ENCODE data around the gene RNF167. TPM values are rescaled to one million over a fixed set of nuclear protein-coding genes. Genes with fewer than 3 reads are reported as not detected.

Gene RNF167
- total and polyA plus RNA-seq, 2 of the 13 experiments (the other 11 are each of a cell fraction or from before 2014, with no cell fraction given) = 44.1 to 45.4 TPM

DNA sequence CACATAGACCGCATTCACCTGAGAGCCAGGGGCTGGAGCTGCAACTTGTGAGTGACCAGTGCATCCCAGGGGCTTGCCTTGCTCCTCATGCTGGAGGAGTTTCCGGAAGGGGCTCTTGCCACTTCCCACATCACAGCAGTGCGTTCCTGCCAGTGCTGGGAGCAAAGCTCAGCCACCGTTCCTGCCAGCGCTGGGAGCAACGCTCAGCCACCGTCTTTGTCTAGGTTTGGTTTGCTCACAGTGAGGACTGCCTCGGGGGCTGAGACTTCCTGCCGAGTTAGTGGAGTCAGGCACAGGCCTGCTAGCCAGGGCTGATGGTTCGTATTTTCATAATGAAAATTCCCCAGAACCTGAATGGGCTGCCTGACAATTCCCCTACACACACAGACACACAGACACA, 31.8 kb upstream of the RNF167 start (continued):
- TF ChIP-seq, protein P1, sequence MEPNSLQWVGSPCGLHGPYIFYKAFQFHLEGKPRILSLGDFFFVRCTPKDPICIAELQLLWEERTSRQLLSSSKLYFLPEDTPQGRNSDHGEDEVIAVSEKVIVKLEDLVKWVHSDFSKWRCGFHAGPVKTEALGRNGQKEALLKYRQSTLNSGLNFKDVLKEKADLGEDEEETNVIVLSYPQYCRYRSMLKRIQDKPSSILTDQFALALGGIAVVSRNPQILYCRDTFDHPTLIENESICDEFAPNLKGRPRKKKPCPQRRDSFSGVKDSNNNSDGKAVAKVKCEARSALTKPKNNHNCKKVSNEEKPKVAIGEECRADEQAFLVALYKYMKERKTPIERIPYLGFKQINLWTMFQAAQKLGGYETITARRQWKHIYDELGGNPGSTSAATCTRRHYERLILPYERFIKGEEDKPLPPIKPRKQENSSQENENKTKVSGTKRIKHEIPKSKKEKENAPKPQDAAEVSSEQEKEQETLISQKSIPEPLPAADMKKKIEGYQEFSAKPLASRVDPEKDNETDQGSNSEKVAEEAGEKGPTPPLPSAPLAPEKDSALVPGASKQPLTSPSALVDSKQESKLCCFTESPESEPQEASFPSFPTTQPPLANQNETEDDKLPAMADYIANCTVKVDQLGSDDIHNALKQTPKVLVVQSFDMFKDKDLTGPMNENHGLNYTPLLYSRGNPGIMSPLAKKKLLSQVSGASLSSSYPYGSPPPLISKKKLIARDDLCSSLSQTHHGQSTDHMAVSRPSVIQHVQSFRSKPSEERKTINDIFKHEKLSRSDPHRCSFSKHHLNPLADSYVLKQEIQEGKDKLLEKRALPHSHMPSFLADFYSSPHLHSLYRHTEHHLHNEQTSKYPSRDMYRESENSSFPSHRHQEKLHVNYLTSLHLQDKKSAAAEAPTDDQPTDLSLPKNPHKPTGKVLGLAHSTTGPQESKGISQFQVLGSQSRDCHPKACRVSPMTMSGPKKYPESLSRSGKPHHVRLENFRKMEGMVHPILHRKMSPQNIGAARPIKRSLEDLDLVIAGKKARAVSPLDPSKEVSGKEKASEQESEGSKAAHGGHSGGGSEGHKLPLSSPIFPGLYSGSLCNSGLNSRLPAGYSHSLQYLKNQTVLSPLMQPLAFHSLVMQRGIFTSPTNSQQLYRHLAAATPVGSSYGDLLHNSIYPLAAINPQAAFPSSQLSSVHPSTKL (CRISPR knock-in tag; IDR thresholded peaks at IDR 0.05) = peak; percentile 53; the same call in 1 of the 2 replicates
- TF ChIP-seq CENPT (CRISPR knock-in tag; IDR thresholded peaks at IDR 0.05; ENCODE audit: low read depth) (no peak), ZNF775 (CRISPR knock-in tag; IDR thresholded peaks at IDR 0.05; ENCODE audit: borderline replicate concordance) (no peak), SAP130 (CRISPR knock-in tag; IDR thresholded peaks at IDR 0.05; ENCODE audit: low read depth) (peak; percentile 88), KAT7 (CRISPR knock-in tag; IDR thresholded peaks at IDR 0.05; ENCODE audit: borderline replicate concordance) (0 out of 2 replicates have a peak, but pooled peaks have one; percentile 49), KDM4B (CRISPR knock-in tag; IDR thresholded peaks at IDR 0.05) (0 out of 2 replicates have a peak, but pooled peaks have one; percentile 39), ERF (CRISPR knock-in tag; IDR thresholded peaks at IDR 0.05) (peak; percentile 38; the same call in 1 of the 2 replicates), BORCS8-MEF2B (CRISPR knock-in tag; IDR thresholded peaks at IDR 0.05) (0 out of 2 replicates have a peak, but pooled peaks have one; percentile 19), SALL1 (CRISPR knock-in tag; IDR thresholded peaks at IDR 0.05) (peak; percentile 83), JUND (CRISPR knock-in tag; IDR thresholded peaks at IDR 0.05) (0 out of 2 replicates have a peak, but pooled peaks have one; percentile 1), ARNT2 (CRISPR knock-in tag; IDR thresholded peaks at IDR 0.05; ENCODE audit: low read depth) (0 out of 2 replicates have a peak, but pooled peaks have one; percentile 57), ZNF556 (CRISPR knock-in tag; IDR thresholded peaks at IDR 0.05; ENCODE audit: borderline replicate concordance) (peak; percentile 78; the same call in 1 of the 2 replicates), THAP11 (CRISPR knock-in tag; IDR thresholded peaks at IDR 0.05) (no peak), ZNF780A (CRISPR knock-in tag; IDR thresholded peaks at IDR 0.05) (no peak), IRF2 (CRISPR knock-in tag; IDR thresholded peaks at IDR 0.05) (peak; percentile 65; the same call in 1 of the 2 replicates), NRL (CRISPR knock-in tag; IDR thresholded peaks at IDR 0.05; ENCODE audit: borderline replicate concordance) (peak; percentile 60; the same call in 1 of the 2 replicates), ZMYM2 (CRISPR knock-in tag; IDR thresholded peaks at IDR 0.05) (peak; percentile 21; the same call in 1 of the 2 replicates), HNF4A (CRISPR knock-in tag; IDR thresholded peaks at IDR 0.05) (peak; percentile 83)
- TF ChIP-seq, protein P2, sequence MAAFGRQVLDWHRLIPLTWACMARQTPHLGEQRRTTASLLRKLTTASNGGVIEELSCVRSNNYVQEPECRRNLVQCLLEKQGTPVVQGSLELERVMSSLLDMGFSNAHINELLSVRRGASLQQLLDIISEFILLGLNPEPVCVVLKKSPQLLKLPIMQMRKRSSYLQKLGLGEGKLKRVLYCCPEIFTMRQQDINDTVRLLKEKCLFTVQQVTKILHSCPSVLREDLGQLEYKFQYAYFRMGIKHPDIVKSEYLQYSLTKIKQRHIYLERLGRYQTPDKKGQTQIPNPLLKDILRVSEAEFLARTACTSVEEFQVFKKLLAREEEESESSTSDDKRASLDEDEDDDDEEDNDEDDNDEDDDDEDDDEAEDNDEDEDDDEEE (CRISPR knock-in tag; IDR thresholded peaks at IDR 0.05) = no peak
- TF ChIP-seq, protein P3, sequence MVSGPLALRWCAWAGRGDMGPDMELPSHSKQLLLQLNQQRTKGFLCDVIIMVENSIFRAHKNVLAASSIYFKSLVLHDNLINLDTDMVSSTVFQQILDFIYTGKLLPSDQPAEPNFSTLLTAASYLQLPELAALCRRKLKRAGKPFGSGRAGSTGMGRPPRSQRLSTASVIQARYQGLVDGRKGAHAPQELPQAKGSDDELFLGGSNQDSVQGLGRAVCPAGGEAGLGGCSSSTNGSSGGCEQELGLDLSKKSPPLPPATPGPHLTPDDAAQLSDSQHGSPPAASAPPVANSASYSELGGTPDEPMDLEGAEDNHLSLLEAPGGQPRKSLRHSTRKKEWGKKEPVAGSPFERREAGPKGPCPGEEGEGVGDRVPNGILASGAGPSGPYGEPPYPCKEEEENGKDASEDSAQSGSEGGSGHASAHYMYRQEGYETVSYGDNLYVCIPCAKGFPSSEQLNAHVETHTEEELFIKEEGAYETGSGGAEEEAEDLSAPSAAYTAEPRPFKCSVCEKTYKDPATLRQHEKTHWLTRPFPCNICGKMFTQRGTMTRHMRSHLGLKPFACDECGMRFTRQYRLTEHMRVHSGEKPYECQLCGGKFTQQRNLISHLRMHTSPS (CRISPR knock-in tag; IDR thresholded peaks at IDR 0.05; ENCODE audit: low read depth) = peak; percentile 78
- TF ChIP-seq, protein P4, sequence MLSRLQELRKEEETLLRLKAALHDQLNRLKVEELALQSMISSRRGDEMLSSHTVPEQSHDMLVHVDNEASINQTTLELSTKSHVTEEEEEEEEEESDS (CRISPR knock-in tag; IDR thresholded peaks at IDR 0.05; ENCODE audit: borderline replicate concordance) = no peak
- TF ChIP-seq, protein P5, sequence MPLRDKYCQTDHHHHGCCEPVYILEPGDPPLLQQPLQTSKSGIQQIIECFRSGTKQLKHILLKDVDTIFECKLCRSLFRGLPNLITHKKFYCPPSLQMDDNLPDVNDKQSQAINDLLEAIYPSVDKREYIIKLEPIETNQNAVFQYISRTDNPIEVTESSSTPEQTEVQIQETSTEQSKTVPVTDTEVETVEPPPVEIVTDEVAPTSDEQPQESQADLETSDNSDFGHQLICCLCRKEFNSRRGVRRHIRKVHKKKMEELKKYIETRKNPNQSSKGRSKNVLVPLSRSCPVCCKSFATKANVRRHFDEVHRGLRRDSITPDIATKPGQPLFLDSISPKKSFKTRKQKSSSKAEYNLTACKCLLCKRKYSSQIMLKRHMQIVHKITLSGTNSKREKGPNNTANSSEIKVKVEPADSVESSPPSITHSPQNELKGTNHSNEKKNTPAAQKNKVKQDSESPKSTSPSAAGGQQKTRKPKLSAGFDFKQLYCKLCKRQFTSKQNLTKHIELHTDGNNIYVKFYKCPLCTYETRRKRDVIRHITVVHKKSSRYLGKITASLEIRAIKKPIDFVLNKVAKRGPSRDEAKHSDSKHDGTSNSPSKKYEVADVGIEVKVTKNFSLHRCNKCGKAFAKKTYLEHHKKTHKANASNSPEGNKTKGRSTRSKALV (CRISPR knock-in tag; IDR thresholded peaks at IDR 0.05) = peak; percentile 61

All from HepG2 (cell line).